ENCODE results near the gene URI1.

URI1 gene

GRCh38 chr19:29971002-29971401, 29.0 kb downstream of the URI1 start:
- no peak for DNase-seq (ENCODE audit: low read depth)

GRCh38 chr19:29971648-29972047, 29.6 kb downstream of the URI1 start:
- no peak for DNase-seq (ENCODE audit: low read depth)

GRCh38 chr19:29974701-29975100, 32.7 kb downstream of the URI1 start:
- DNase-seq (ENCODE audit: low read depth), result no peak

- no peak for DNase-seq (ENCODE audit: low read depth)
These were observed 34.3 kb downstream of the URI1 start for GRCh38 chr19:29976151-29976943.

- no peak for DNase-seq (ENCODE audit: low read depth)
These were observed 36.0 kb downstream of the URI1 start for GRCh38 chr19:29978080-29978479.

- no peak for DNase-seq (ENCODE audit: low read depth)
These were observed 41.5 kb downstream of the URI1 start for GRCh38 chr19:29983568-29983967.

GRCh38 chr19:29985196-29985595, 43.2 kb downstream of the URI1 start:
- DNase-seq (ENCODE audit: low read depth), result no peak

- DNase-seq (ENCODE audit: low read depth), result no peak
These were observed 46.3 kb downstream of the URI1 start for GRCh38 chr19:29988351-29988750.

- no peak for DNase-seq (ENCODE audit: low read depth)
These were observed 50.3 kb downstream of the URI1 start for GRCh38 chr19:29992233-29992867.

GRCh38 chr19:29999490-29999889, 57.5 kb downstream of the URI1 start:
- DNase-seq (ENCODE audit: low read depth), result no peak

- DNase-seq (ENCODE audit: low read depth), result no peak
These were observed 58.8 kb downstream of the URI1 start for GRCh38 chr19:30000862-30001261.

- no peak for DNase-seq (ENCODE audit: low read depth)
These were observed 59.3 kb downstream of the URI1 start for GRCh38 chr19:30001301-30001700.

GRCh38 chr19:30001791-30002190, 59.8 kb downstream of the URI1 start:
- peak; percentile 25 for DNase-seq (ENCODE audit: low read depth)

- DNase-seq (ENCODE audit: low read depth), result no peak
These were observed 61.8 kb downstream of the URI1 start for GRCh38 chr19:30003866-30004265.

- DNase-seq (ENCODE audit: low read depth), result no peak
These were observed 62.4 kb downstream of the URI1 start for GRCh38 chr19:30004403-30004802.

- no peak for DNase-seq (ENCODE audit: low read depth)
These were observed 64.2 kb downstream of the URI1 start for GRCh38 chr19:30006207-30006606.

- DNase-seq (ENCODE audit: low read depth), result no peak
These were observed 66.1 kb downstream of the URI1 start for GRCh38 chr19:30008169-30008568.

GRCh38 chr19:30009013-30009412, 67.0 kb downstream of the URI1 start:
- DNase-seq (ENCODE audit: low read depth), result no peak

- no peak for DNase-seq (ENCODE audit: low read depth)
These were observed 69.1 kb downstream of the URI1 start for GRCh38 chr19:30011051-30011578.

GRCh38 chr19:30014770-30015169, 72.7 kb downstream of the URI1 start:
- no peak for DNase-seq (ENCODE audit: low read depth)

- no peak for DNase-seq (ENCODE audit: low read depth)
These were observed 75.1 kb downstream of the URI1 start for GRCh38 chr19:30017172-30017571.

- DNase-seq (ENCODE audit: low read depth), result no peak
These were observed 78.2 kb downstream of the URI1 start for GRCh38 chr19:30020189-30020588.

GRCh38 chr19:30022659-30023058, 80.6 kb downstream of the URI1 start:
- no peak for DNase-seq (ENCODE audit: low read depth)

- no peak for DNase-seq (ENCODE audit: low read depth)
These were observed 81.3 kb downstream of the URI1 start for GRCh38 chr19:30023330-30023729.
